HEK293 (cell line): Measurements from ENCODE around the gene BLZF1.

Source experiments
- CTCF ChIA-PET: fragments of 350-600 bp; formaldehyde crosslinking; extraction: SDS; loops from one replicate; lab custom pipeline; 2021; ENCODE audit warnings: antibody characterized with exemption; lab: Yijun Ruan, JAX
- POLR2A ChIA-PET: fragments of 300-600 bp; formaldehyde crosslinking; extraction: SDS; loops from one replicate; lab custom pipeline; 2020; ENCODE audit warnings: antibody characterized with exemption, inconsistent platforms; lab: Yijun Ruan, JAX
- H3K27ac ChIP-seq: fragments of 200-500 bp; sonication (Bioruptor generic); 2 replicates; pipeline ENCODE4 v1.5.1; 2014; ENCODE audit warnings: low read depth, low read length, control low read depth, inconsistent platforms; ENCODE audit errors: extremely low read depth
- H3K36me3 ChIP-seq, 2 experiments: fragments of 200-500 bp in 1 of 2; sonication (Bioruptor generic) in 1 of 2; 1 replicate in 1 of 2; 2 replicates in 1 of 2; pipeline ENCODE4 v1.5.1; 2014 to 2017; ENCODE audit warnings: inconsistent platforms in 2 of 2, low read length in 2 of 2; ENCODE audit not compliant: control insufficient read depth in 2 of 2, insufficient read depth in 1 of 2
- H3K4me1 ChIP-seq: fragments of 200-500 bp; sonication (Bioruptor generic); 2 replicates; pipeline ENCODE4 v1.5.1; 2014; ENCODE audit warnings: mild to moderate bottlenecking, low read length, inconsistent platforms; ENCODE audit not compliant: control insufficient read depth, insufficient read depth
- H3K4me3 ChIP-seq: 2 replicates; pipeline ENCODE4 v1.5.1; 2011; ENCODE audit warnings: low read depth, mild to moderate bottlenecking, control low read depth, low read length, moderate library complexity
- H3K9me3 ChIP-seq: fragments of 200-500 bp; sonication (Bioruptor generic); 2 replicates; pipeline ENCODE4 v1.5.1; 2014; ENCODE audit warnings: low read depth, low read length, inconsistent platforms; ENCODE audit not compliant: control insufficient read depth, insufficient read depth
- ELK4 ChIP-seq: IDR thresholded peaks from 2 replicates; pipeline ENCODE4 v1.6.1; 2011; ENCODE audit warnings: mild to moderate bottlenecking, low read depth, low read length, borderline replicate concordance
- GLI4 ChIP-seq: fragments of 450-650 bp; formaldehyde crosslinking; IDR thresholded peaks from 2 replicates; pipeline ENCODE4 v1.5.1; 2016; ENCODE audit warnings: missing biosample characterization, missing genetic modification characterization
- HIC1 ChIP-seq: fragments of 450-650 bp; formaldehyde crosslinking; IDR thresholded peaks from 2 replicates; pipeline ENCODE4 v1.5.1; 2016; ENCODE audit warnings: missing biosample characterization, missing genetic modification characterization
- HOXD13 ChIP-seq: sonication (generic); formaldehyde crosslinking; IDR thresholded peaks from 2 replicates; pipeline ENCODE4 v1.8.0; 2022; ENCODE audit warnings: missing genetic modification reagents, borderline replicate concordance
- KLF8 ChIP-seq: fragments of 450-650 bp; formaldehyde crosslinking; IDR thresholded peaks from 2 replicates; pipeline ENCODE4 v1.5.1; 2016; ENCODE audit warnings: missing biosample characterization, missing genetic modification characterization
- MEIS1 ChIP-seq: sonication (generic); formaldehyde crosslinking; IDR thresholded peaks from 2 replicates; pipeline ENCODE4 v1.8.1; 2022; ENCODE audit warnings: missing genetic modification reagents, mild to moderate bottlenecking, borderline replicate concordance
- PRDM1 ChIP-seq: fragments of 450-650 bp; formaldehyde crosslinking; IDR thresholded peaks from 2 replicates; pipeline ENCODE4; 2016; ENCODE audit warnings: missing biosample characterization, missing genetic modification characterization
- PRDM10 ChIP-seq: fragments of 450-650 bp; formaldehyde crosslinking; IDR thresholded peaks from 2 replicates; pipeline ENCODE4 v1.5.1; 2016; ENCODE audit warnings: missing biosample characterization, missing genetic modification characterization
- PRDM2 ChIP-seq: fragments of 450-650 bp; formaldehyde crosslinking; IDR thresholded peaks from 2 replicates; pipeline ENCODE4 v1.5.1; 2016; ENCODE audit warnings: missing biosample characterization, missing genetic modification characterization, borderline replicate concordance
- RBAK ChIP-seq: fragments of 450-650 bp; formaldehyde crosslinking; IDR thresholded peaks from 2 replicates; pipeline ENCODE4 v1.5.1; 2016; ENCODE audit warnings: missing biosample characterization, missing genetic modification characterization
- ZFP41 ChIP-seq: fragments of 450-650 bp; formaldehyde crosslinking; IDR thresholded peaks from 2 replicates; pipeline ENCODE4 v1.5.1; 2016; ENCODE audit warnings: missing biosample characterization, missing genetic modification characterization, borderline replicate concordance
- ZNF121 ChIP-seq: fragments of 450-650 bp; formaldehyde crosslinking; IDR thresholded peaks from 2 replicates; pipeline ENCODE4 v1.5.1; 2016; ENCODE audit warnings: missing biosample characterization, missing genetic modification characterization
- ZNF18 ChIP-seq: fragments of 450-650 bp; formaldehyde crosslinking; IDR thresholded peaks from 2 replicates; pipeline ENCODE4 v1.5.1; 2016; ENCODE audit warnings: missing biosample characterization, missing genetic modification characterization
- ZNF341 ChIP-seq: fragments of 450-650 bp; formaldehyde crosslinking; IDR thresholded peaks from 2 replicates; pipeline ENCODE4; 2016; ENCODE audit warnings: low read depth, missing biosample characterization, missing genetic modification characterization
- ZNF426 ChIP-seq: fragments of 450-650 bp; formaldehyde crosslinking; IDR thresholded peaks from 2 replicates; pipeline ENCODE4 v1.5.1; 2017; ENCODE audit warnings: missing biosample characterization, missing genetic modification characterization, mild to moderate bottlenecking, inconsistent platforms, moderate library complexity

BLZF1 gene

GRCh38 chr1:169383449-169383848, 15.5 kb downstream of the BLZF1 start:
- CTCF ChIA-PET = interaction anchor here (1.0 kb wide), 1 partner anchor 12 kb away, joined by 4 read pairs; no protein-coding TSS in a partner anchor
- H3K36me3 ChIP-seq = peaks cover 36 to 73% of the 10 kb centered on the region in 2 experiments
- POLR2A ChIA-PET = interaction anchor here (0.6 kb wide), 3 partner anchors 60 to 324 kb away, joined by 3 to 5 read pairs (median 3); no protein-coding TSS in a partner anchor
- H3K4me3 ChIP-seq = no peak overlapping the region
- H3K4me1 ChIP-seq = no peaks in the 10 kb centered on the region
- H3K9me3 ChIP-seq = no peaks in the 10 kb centered on the region
- TF ChIP-seq ZNF121 (tag by site-specific recombination) (no peak), PRDM2 (tag by site-specific recombination) (no peak), KLF8 (no peak), ZNF426 (tag by site-specific recombination) (no peak), HIC1 (no peak), PRDM1 (tag by site-specific recombination) (no peak), ZNF18 (tag by site-specific recombination) (no peak), RBAK (tag by site-specific recombination) (no peak), MEIS1 (no peak), ZFP41 (tag by site-specific recombination) (no peak), PRDM10 (tag by site-specific recombination) (no peak), ZNF341 (tag by site-specific recombination) (no peak), HOXD13 (CRISPR knock-in tag) (no peak), GLI4 (tag by site-specific recombination) (no peak), ELK4 (no peak)
- no peak overlapping the region for H3K27ac ChIP-seq
